Measurements from ENCODE around the gene FOXO1.
"Not testable (repeated sequence)": the region's sequence is repeated elsewhere in the genome, so short reads cannot be mapped to it uniquely, and the experiment has no call there.

The FOXO1 gene

DNA sequence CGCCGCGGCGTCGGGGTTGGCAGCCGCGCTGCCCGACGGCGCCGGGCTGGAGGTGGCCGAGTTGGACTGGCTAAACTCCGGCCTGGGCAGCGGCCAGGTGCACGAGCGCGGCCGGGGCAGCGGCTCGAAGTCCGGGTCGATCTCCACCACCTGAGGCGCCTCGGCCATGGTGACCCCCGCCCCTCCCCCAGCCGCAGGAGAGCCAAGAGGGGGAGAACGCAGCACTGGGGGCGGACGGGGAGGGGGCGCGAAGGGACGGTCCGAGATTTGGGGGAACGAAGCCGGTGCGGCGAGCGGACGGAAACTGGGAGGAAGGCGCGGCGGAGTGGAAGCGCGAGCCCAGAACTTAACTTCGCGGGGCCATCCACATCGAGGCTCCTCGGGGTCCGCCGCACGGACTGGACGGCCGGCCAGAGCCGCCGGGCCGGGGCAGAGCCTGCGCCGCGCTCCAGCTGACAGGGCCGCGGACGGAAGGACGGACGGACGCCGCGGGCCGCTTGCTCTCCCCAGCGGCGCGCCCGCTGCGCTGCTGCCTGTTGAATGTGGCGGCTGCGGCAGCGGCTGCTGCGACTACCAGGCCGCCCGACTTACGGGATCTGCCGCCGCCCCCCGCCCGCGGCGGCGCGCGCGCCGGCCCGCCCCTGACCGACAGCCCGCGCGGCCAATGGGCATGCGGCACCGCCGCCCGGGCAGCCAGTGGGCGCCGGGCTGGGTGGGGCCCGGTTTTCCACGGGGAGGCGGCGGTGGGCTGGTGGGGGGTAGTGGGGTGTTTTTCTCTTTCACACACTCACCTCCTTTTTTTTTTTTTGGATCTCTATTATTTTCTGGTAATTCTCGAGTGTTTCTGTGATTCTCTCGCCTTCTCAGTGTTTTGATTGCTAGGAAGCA lies at the start of gene FOXO1:
FOXO1 (minus strand) TSS at position 597 of the 888 bp plus-strand sequence; CDS start at position 168, 429 bp downstream.
- Histone ChIP-seq H3K4me1 (ENCODE audit: insufficient read depth, insufficient read length) (peaks cover 2% of the 10 kb centered on the region), H3K9me3 (ENCODE audit: insufficient read depth, low read length) (no peaks in the 10 kb centered on the region), H3K36me3 (ENCODE audit: insufficient read depth, insufficient read length, low read length) (no peaks in the 10 kb centered on the region), H3K27me3 (ENCODE audit: insufficient read depth, insufficient read length) (peaks cover 7% of the 10 kb centered on the region), H3K9ac (ENCODE audit: insufficient read length, low read depth) (peak within 1 kb of the TSS; percentile 86), H3K4me3 (ENCODE audit: insufficient read length, low read depth) (peak within 1 kb of the TSS; percentile 75)
- no peak for DNase-seq (ENCODE audit: low read depth, low spot score)
- no peak for TF ChIP-seq SUZ12 (IDR thresholded peaks at IDR 0.05; ENCODE audit: extremely low read depth, insufficient read depth, insufficient read length)
- TF ChIP-seq YY1 (IDR thresholded peaks at IDR 0.05; ENCODE audit: insufficient read depth, insufficient read length) = no peak
- no peak for TF ChIP-seq ZNF274 (IDR thresholded peaks at IDR 0.05; ENCODE audit: low read depth, low read length)

- not testable (repeated sequence) for H3K4me3 ChIP-seq (ENCODE audit: insufficient read length, low read depth); H3K9ac ChIP-seq (ENCODE audit: insufficient read length, low read depth); H3K4me1 ChIP-seq (ENCODE audit: insufficient read depth, insufficient read length); H3K36me3 ChIP-seq (ENCODE audit: insufficient read depth, insufficient read length, low read length); H3K27me3 ChIP-seq (ENCODE audit: insufficient read depth, insufficient read length); DNase-seq (ENCODE audit: low read depth, low spot score)
- peaks cover 10% of the 10 kb centered on the region; the same call in 1 of the 2 replicates for H3K9me3 ChIP-seq (ENCODE audit: insufficient read depth, low read length)
Observed at GRCh38 chr13:40714433-40714832, 48.0 kb upstream of the FOXO1 start.

DNA sequence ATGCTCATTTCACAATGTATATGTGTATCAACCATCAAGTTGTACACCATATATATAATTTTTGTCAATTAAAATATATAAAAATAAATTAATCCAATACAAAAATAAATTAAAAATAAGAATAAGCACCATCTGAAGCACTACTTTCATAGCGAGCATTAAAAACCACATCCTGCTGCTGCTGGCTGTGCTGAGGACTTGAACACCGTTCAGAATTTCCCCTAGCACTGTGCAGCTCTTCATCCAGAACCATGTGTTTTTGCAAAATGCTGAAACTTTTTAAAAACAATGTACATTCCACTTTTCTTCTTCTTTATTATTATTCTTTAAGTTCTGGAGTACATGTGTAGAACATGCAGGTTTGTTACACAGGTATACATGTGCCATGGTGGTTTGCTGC lies 40.0 kb upstream of the FOXO1 start:
- Histone ChIP-seq H3K4me3 (ENCODE audit: insufficient read length, low read depth) (no peak overlapping the region), H3K9me3 (ENCODE audit: insufficient read depth, low read length) (no peaks in the 10 kb centered on the region), H3K27me3 (ENCODE audit: insufficient read depth, insufficient read length) (no peaks in the 10 kb centered on the region), H3K36me3 (ENCODE audit: insufficient read depth, insufficient read length, low read length) (no peaks in the 10 kb centered on the region), H3K4me1 (ENCODE audit: insufficient read depth, insufficient read length) (no peaks in the 10 kb centered on the region), H3K9ac (ENCODE audit: insufficient read length, low read depth) (no peak overlapping the region)
- DNase-seq (ENCODE audit: low read depth, low spot score) = no peak
- TF ChIP-seq YY1 (IDR thresholded peaks at IDR 0.05; ENCODE audit: insufficient read depth, insufficient read length) (no peak), ZNF274 (IDR thresholded peaks at IDR 0.05; ENCODE audit: low read depth, low read length) (no peak), SUZ12 (IDR thresholded peaks at IDR 0.05; ENCODE audit: extremely low read depth, insufficient read depth, insufficient read length) (no peak)

GRCh38 chr13:40697711-40698110 lies 31.3 kb upstream of the FOXO1 start:
- H3K4me1 ChIP-seq (ENCODE audit: insufficient read depth, insufficient read length) = no peaks in the 10 kb centered on the region
- no peak for TF ChIP-seq ZNF274 (IDR thresholded peaks at IDR 0.05; ENCODE audit: low read depth, low read length)
- no peak for TF ChIP-seq YY1 (IDR thresholded peaks at IDR 0.05; ENCODE audit: insufficient read depth, insufficient read length)
- TF ChIP-seq SUZ12 (IDR thresholded peaks at IDR 0.05; ENCODE audit: extremely low read depth, insufficient read depth, insufficient read length) = no peak
- no peaks in the 10 kb centered on the region for H3K27me3 ChIP-seq (ENCODE audit: insufficient read depth, insufficient read length)
- no peak overlapping the region for H3K9ac ChIP-seq (ENCODE audit: insufficient read length, low read depth)
- H3K36me3 ChIP-seq (ENCODE audit: insufficient read depth, insufficient read length, low read length) = no peaks in the 10 kb centered on the region
- no peaks in the 10 kb centered on the region for H3K9me3 ChIP-seq (ENCODE audit: insufficient read depth, low read length)
- H3K4me3 ChIP-seq (ENCODE audit: insufficient read length, low read depth) = no peak overlapping the region
- no peak for DNase-seq (ENCODE audit: low read depth, low spot score)

DNA sequence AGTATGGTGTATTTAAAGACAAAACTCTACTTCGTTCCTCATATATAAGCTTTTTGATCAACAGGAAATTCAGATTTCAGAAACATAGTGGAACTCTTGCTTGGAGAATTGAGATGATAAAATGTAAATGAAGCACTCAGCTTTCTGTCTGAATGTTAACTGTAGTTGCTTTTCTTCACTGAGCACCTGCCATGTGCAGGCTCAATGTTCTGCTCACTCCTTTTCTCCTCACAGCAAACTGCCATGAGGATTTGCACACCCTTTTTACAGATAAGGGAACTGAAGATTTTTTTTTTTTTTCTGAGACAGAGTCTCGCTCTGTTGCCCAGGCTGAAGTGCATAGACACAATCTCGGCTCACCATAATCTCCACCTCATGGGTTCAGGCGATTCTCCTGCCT lies 28.0 kb upstream of the FOXO1 start:
- Histone ChIP-seq H3K4me3 (ENCODE audit: insufficient read length, low read depth) (no peak overlapping the region), H3K9ac (ENCODE audit: insufficient read length, low read depth) (no peak overlapping the region), H3K36me3 (ENCODE audit: insufficient read depth, insufficient read length, low read length) (no peaks in the 10 kb centered on the region), H3K4me1 (ENCODE audit: insufficient read depth, insufficient read length) (no peaks in the 10 kb centered on the region), H3K27me3 (ENCODE audit: insufficient read depth, insufficient read length) (no peaks in the 10 kb centered on the region), H3K9me3 (ENCODE audit: insufficient read depth, low read length) (no peaks in the 10 kb centered on the region)
- no peak for DNase-seq (ENCODE audit: low read depth, low spot score)
- TF ChIP-seq YY1 (IDR thresholded peaks at IDR 0.05; ENCODE audit: insufficient read depth, insufficient read length) = no peak
- no peak for TF ChIP-seq SUZ12 (IDR thresholded peaks at IDR 0.05; ENCODE audit: extremely low read depth, insufficient read depth, insufficient read length)
- TF ChIP-seq ZNF274 (IDR thresholded peaks at IDR 0.05; ENCODE audit: low read depth, low read length) = no peak

GRCh38 chr13:40692946-40693345 lies 26.5 kb upstream of the FOXO1 start:
- H3K4me3 ChIP-seq (ENCODE audit: insufficient read length, low read depth) = no peak overlapping the region
- no peak overlapping the region for H3K9ac ChIP-seq (ENCODE audit: insufficient read length, low read depth)
- H3K36me3 ChIP-seq (ENCODE audit: insufficient read depth, insufficient read length, low read length) = no peaks in the 10 kb centered on the region
- no peaks in the 10 kb centered on the region for H3K9me3 ChIP-seq (ENCODE audit: insufficient read depth, low read length)
- TF ChIP-seq YY1 (IDR thresholded peaks at IDR 0.05; ENCODE audit: insufficient read depth, insufficient read length) (no peak), ZNF274 (IDR thresholded peaks at IDR 0.05; ENCODE audit: low read depth, low read length) (no peak), SUZ12 (IDR thresholded peaks at IDR 0.05; ENCODE audit: extremely low read depth, insufficient read depth, insufficient read length) (no peak)
- no peak for DNase-seq (ENCODE audit: low read depth, low spot score)
- H3K27me3 ChIP-seq (ENCODE audit: insufficient read depth, insufficient read length) = no peaks in the 10 kb centered on the region
- H3K4me1 ChIP-seq (ENCODE audit: insufficient read depth, insufficient read length) = no peaks in the 10 kb centered on the region

GRCh38 chr13:40688781-40689180 lies 22.3 kb upstream of the FOXO1 start:
- Histone ChIP-seq H3K27me3 (ENCODE audit: insufficient read depth, insufficient read length) (no peaks in the 10 kb centered on the region), H3K4me1 (ENCODE audit: insufficient read depth, insufficient read length) (no peaks in the 10 kb centered on the region), H3K36me3 (ENCODE audit: insufficient read depth, insufficient read length, low read length) (no peaks in the 10 kb centered on the region), H3K4me3 (ENCODE audit: insufficient read length, low read depth) (no peak overlapping the region), H3K9me3 (ENCODE audit: insufficient read depth, low read length) (no peaks in the 10 kb centered on the region), H3K9ac (ENCODE audit: insufficient read length, low read depth) (no peak overlapping the region)
- TF ChIP-seq SUZ12 (IDR thresholded peaks at IDR 0.05; ENCODE audit: extremely low read depth, insufficient read depth, insufficient read length) (no peak), ZNF274 (IDR thresholded peaks at IDR 0.05; ENCODE audit: low read depth, low read length) (no peak)
- DNase-seq (ENCODE audit: low read depth, low spot score) = no peak
